Urothelium cell line (cell line): ENCODE results near the gene MESD.
A peak's percentile ranks its signal among the peaks of the same experiment; 100 is the strongest.

Source experiments
- DNase-seq: peaks from one replicate; pipeline ENCODE4 v3.0.0; 2011; ENCODE audit warnings: low spot score, mixed read lengths
- FAIRE-seq: peaks from 2 replicates; lab custom pipeline; 2011; peaks lifted over from hg19 to GRCh38; lab: Jason Lieb, UNC

Gene MESD

DNA sequence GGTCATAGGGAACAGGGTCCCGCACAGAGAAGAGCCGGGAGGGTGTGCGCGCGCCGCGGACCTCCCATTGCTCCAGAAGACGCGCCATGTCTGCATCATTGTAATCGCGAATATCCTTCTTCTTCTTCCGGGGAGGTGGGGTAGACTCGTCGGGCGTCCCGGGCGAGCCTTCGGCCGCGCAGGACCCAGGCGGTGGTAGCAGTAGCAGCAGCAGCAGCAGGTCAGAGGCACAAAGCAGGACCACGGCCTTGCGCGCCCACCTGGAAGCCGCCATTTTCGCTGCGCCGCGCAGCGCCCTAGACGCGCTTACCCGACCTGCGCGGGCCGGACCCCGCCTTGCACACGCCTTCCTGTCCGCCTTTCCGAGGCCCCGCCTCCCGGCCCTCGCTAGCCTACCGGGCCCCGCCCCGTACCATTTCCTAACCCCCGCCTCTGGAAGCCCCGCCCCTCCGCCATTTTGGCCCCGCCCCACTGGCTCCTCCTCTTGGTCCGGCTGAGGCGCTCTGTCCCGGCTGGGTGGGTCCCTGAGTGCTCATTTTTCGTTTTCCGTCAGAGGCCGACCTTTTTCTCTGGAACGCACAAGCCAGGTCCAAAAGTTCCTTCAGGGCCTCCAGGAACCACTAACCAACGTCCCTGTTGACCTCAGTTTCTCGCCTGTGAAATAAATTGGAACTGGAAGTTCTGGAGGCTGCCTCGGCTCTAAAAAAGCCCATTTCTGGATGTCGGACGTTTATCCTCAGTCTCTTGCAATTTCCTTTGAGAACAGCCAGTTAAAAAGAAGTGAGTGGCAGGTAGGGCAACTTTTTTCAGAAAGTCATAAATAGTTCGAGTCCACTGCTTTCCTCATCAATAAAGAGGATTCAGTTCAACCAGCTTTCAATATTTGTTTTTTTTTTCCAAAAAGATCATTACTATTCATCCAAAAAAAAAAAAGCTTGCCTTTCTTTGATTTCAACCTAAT lies at the start of gene MESD:
Gene MESD, minus strand, starts transcription at position 302 of the 961 bp plus-strand sequence. Its CDS starts 28 bp downstream, at position 274.
- DNase-seq (peak; percentile 99), FAIRE-seq (no peak)

DNA sequence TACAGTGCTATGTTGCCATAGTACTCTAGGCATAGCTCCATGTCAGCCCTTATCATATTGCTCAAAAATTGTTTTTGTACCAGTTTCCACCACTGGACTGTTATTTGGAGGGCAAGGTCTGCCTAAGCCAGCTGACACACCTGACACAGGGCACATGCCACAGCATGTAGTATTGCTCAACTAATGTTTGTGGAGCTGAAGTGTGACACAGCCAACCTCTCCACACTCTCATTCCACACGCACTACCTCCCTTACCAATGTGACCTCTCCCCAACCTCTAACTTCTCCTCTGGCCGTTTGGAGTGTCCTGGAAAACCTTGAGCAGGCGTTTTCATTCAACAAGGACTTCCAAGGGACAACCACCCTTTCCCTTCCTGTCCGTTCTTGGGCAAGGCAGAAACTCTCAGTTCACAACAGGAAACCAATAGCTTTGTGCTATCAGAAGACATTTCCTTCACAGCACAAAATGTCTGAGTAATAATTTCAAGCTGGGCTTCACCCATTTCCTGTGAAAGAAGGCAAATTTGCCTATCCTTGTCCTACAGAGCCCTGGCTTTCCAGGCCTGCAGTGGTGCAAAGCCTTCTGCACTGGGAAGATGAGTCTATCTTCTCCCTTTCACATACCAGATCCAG lies 49.5 kb upstream of the MESD start:
- DNase-seq (no peak), FAIRE-seq (no peak)

DNA sequence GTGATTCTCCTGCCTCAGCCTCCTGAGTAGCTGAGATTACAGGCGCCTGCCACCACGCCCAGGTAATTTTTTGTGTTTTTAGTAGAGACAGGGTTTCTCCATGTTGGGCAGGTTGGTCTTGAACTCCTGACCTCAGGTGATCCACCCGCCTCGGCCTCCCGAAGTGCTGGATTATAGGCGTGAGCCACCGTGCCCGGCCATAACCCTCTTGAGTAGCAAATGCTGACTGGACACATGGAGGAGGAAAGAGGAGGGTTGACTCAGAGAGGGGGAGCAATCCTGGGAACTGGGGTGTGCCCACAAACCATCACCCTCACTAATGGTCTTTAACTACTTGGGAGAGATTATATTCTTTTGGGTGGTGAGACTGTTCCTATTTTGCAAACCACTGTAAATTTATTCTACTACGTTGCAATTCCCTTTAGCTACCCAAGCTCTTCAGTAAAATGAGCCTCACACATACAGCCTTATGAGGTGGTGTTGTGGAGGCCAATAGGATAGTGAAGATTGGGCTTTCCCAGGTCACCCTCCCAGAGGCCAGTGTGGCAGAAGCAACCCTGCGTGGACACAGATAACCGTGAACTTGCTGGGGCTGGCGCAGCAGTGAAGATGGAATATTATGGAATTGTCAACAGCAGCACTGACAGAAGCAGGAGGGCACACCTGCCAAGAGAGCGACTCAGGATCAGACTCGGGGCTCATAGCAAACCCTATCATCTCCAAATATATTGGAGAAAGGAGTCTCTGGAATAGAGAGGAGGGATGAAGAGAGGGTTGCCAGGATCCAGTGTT lies 48.5 kb upstream of the MESD start:
- no peak for FAIRE-seq
- no peak for DNase-seq

DNA sequence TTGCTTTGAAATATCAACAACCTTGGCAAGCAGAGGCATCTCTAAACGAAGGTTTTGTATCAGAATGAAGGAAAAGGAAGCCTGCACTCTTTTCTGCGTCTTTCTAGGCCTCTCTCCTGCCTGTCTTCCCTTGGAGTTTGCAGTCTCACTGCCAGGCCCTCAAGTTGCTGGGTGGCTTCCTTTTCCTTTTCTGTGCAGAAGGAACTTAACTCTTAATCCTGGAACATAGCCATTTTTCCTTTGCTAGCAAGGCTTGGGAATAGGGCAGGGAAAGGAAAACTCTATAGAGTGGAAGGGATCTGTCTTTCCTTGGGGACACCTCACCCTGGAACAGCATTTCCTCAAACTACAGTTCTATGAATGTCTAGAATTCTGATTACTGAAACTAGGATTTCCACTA lies 43.9 kb upstream of the MESD start:
- DNase-seq (no peak), FAIRE-seq (no peak)

DNA sequence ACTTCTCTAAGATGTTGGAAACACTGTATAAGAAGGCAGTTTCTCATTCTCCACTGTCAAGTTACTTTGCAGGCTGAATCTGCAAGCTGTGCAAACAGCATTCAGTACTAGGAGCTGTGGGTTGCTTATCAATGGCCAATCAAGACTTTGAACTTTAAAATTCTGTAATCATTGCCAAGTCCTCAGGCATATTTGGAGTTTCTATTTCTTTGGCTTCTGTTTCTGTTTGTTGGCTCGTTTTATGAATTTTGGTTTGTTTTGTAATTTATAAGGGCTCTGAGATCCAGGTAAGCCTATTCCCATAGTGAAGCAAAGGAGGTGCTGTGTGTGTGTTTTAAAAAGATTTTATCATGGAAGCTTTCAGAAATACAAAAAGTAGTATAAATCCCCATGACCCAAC lies 43.2 kb upstream of the MESD start:
- DNase-seq (no peak), FAIRE-seq (no peak)

DNA sequence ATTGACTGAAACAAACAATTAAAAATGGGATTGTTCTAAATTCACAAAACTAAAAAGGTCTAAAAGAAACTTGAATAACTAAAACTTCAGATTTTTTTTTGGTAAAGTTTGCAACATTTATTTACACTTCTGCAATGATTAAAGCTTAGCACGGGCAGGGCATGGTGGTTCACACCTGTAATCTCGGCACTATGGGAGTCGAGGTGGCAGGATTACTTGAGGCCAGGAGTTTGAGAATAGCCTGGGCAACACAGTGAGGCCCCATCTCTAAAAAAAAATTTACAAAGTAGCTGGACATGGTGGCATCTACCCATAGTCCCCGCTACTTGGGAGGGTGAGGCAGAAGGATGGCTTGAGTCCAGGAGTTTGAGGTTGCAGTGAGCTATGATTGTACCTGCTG lies 42.7 kb upstream of the MESD start:
- no peak for FAIRE-seq
- no peak for DNase-seq

DNA sequence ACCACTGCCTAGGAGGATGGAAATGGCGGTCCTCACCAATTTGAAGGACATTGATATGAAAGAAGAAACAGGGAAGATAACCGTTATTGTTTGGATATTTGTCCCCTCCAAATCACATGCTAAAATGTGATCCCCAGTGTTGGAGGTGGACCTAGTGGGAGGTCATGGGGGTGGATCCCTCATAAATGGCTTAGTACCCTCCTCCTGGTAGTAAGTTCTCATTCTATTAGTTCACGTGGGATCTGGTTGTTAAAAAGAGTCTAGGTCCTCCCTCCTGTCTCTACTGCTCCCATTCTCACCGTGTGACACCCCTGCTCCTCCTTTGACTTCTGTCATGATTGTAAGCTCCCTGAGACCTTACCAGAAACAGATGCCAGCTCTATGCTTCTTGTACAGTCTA lies 41.6 kb upstream of the MESD start:
- DNase-seq (no peak), FAIRE-seq (no peak)

DNA sequence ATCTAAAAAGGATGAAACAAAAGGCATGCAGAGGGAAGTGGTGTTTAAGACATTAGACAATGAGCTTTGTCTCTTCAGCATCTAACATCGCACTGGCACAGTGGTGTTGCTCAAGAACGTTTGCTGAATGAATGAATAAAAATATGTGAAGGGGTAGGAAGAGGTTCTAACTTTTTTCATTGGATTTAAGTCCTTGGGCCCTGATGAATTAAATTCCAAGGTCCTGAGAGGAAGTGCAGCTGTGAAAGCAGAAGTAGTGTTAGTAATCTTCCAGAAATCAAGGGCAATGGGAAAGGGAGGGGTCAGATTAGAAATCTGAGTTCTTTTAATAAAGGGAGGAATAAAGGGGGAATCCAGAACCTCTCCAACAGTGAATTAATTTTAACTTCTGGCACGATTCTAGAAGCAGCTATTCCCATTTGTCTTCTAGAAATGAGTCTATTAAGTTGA lies 40.7 kb upstream of the MESD start:
- DNase-seq, result no peak

DNA sequence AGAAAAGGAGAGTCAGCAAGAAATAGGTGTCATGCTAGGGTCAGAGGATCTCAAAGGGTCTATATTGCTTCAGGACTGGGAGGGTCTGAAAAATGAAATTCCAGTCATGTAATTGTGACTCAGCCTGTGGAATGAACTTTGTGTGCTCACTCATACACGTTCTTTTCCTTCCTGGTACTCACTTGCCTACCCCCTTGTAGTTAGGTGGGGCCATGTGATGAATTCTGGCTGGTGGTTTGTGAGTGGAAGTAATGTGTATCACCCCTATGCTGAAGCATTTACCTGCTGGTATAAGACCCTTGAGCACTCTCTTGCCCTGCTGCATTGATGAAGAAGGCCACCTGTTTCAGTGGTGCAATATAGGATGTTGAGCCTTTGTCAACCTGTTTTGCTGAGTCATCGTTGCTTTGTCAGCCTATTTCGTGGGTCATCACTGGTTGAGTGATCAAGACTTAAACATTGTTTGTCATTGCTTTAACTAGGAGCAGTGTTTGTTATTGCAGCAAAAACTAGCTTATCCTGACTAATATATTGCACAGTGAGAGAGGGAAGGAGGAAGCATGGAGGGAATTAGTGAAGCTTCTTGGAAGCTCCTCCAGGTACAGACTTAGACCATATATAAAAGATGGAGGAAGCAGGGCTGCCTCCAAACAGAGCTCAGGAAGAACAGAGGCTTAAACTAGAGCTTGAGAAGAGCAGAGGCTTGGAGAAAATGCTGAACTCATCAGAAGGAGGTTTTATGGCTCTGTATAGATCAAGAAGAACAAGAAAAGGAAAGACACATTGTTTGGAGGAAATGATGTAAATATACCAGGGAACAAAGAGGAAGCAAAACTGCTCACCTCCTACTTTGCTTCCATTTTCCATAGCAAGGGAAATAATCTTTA lies 40.0 kb upstream of the MESD start:
- no peak for FAIRE-seq

More for the DNA sequence above, 40.7 kb upstream of the MESD start:
- no peak for FAIRE-seq

DNA sequence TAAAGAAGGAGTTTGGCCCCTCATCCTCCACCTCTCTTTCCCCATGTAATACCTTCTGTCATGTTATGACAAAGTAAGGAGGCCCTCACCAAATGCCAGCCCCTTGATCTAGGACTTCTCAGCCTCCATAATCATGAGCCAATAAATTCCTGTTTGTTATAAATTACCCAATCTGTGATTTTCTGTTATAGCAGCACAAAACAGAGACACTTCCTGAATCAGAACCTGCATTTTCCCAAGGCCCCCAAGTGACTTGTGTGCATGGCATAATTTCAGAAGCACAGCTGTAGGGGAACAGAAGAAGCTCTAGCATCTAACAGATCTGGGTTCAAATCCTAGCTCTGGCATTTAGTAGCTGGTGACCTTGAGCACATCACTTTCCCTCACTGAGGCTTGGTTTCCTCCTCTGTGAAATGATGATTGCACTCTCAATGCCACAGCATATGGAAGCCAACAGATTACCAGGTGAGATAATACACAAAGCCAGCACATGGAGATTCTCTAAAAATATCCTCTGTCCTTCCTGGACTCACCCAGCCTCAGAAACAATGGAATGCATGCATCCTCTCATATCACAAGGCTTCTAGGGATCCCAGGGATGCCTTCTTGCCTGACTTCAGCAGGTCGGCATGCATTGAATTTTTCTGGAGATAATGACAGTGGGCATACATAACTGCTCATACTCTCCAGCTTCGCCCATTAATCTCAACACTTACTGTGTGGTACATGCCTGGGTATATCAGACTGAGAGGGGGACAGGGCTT lies 37.4 kb upstream of the MESD start:
- DNase-seq (peak; percentile 13), FAIRE-seq (no peak)

More for the DNA sequence above, 40.0 kb upstream of the MESD start:
- DNase-seq, result no peak

DNA sequence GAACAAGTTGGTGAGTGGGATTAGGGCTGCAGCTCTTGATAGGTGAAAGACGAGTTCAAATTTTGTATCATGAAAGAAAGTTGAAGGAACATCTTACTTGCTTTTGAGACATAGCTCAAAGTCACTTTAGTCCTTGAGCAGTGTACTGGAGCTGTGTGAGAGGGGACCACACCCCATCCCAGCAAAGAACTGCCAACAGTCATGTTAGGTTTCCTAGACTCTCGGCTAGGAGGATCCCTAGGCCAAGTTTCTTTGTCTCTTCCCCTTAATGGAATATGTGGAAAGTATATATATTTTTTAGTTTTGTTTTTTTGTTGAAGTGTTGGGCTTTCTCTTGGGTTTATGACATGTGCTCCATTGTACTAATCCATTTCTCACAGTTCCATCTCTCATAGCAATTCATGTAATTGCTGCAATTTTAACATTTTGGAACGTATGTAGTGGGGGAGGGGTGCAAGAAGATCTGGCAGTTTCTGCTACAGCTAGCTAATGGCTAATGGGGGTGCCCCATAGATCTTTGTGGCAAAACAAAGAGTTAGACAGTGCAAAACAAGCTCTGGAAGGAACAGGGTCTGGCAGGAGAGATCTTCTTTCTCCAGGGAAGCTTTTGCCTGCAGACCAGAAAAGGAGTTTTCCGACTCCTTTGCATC lies 36.2 kb upstream of the MESD start:
- FAIRE-seq, result no peak
- DNase-seq, result no peak

DNA sequence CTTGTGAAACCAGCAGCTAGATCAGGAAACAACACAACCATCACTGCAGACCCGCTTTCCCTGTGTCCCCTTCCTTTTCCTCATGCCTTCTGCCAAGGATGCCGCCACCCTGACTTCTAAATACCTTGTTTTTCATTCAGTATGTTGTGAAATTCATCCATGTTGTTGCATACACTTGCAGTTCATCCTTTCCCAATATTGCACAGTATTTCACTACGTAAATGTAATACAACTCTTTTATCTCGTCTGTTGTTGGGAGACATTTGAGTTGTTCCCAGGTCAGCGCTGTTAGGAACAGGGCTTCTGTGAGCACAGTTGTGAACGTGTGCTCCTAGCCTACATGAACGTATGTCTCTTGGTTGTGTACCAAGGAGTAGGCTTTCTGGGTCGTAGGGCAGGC lies 35.3 kb upstream of the MESD start:
- FAIRE-seq, result no peak
- DNase-seq, result no peak

DNA sequence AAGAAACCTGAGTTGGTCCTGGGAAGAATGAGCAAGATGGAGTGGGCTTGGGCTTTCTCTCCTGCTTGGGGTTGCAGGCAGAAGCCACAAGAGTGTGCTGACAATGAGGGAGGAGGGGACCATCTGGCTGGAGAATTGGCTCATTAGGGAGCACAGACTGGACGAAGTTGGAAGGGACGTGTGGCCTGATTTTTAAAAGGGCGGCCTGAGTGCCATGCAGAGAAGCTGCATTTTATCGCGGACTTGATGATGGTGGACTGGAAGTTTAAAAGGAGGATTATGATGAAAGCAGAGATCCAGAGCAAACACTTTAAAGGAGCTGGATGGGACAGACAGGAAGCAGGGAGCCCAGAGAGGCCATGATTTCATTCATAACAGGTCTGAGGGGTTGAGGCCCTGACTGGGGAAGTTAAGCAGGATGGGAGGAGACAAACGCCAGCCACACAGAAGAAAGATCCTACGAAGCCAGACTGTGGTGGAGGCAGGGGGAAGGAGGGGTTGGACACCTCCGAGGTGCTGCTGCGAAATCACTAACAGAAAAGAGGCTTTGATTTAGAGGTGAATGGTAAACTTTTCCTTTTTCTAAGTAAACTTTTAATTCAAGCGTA lies 34.8 kb upstream of the MESD start:
- no peak for FAIRE-seq
- no peak for DNase-seq

DNA sequence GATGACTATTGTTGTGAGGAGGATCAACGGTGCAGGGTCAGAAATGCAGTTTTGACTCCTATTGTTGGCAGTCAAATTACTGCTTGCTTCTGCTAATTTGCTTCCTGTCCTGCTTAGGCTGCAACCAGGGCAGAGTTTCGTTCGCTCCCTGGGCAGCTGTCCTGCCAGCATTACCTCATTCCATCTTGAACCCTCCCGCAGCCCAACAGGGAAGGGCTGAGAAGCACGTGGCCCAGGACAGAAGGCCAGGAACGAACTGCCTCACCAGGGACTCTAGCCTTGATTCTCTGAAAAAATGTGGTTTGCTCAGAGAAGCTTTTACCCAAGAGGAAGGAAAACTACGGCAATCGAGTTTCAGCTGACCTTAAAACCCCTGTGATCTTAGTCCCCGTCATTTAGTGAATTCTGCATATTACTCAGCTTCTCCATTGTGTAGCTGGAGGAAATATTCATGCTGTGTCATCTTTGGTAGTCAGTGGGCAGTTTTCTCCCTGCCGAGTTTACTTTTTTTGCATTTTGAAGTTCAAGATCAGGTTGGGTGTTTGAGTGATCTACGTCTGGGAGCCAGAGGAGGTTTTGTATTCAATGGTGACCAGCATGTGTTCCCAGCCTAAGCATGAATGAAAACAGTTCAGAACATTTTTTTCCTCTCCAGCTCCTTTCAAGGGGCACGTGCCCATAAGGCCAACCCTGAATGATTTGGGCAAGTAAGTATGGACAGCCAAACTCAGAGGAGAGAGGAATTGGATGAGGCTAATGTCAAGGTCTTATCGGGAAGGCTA lies 34.1 kb upstream of the MESD start:
- no peak for FAIRE-seq
- no peak for DNase-seq

DNA sequence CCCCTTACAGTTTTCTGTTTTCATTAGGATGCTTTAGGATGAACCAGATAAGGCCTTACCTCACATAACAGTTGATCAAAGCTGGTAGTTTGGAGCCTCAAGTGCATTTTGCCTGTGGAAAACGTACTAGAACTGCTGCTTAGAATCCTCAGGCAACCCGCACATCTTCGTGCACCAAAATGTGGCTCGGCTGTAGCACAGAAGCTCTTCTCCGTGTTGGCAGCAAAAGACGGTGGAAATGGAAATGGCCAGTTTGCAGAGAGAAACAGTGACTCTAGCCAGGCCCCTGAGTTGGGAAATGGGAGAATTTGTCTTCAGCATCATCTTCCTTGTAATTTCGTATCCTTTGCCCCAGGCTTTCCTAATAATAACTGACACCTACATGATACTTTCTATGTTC lies 31.7 kb upstream of the MESD start:
- FAIRE-seq (no peak), DNase-seq (no peak)

DNA sequence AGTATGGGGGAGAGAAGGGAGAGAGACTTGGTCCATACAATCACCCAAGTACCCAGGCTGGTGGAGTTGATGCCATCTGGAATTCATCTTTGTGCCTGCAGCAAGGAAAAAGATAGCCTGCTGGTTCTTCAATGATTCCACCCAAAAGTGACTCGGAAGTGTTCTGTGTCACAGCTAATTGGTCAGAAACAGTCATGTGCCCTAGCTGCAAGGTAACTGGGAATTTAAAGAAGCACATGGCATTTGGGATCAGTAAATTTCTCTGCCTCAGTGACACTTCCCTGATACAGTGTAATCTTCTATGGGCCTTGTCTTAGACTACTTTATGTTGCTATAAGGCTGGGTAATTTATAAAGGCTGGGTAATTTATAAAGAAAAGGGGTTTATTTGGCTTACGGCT lies 28.6 kb upstream of the MESD start:
- no peak for FAIRE-seq
- DNase-seq, result no peak

DNA sequence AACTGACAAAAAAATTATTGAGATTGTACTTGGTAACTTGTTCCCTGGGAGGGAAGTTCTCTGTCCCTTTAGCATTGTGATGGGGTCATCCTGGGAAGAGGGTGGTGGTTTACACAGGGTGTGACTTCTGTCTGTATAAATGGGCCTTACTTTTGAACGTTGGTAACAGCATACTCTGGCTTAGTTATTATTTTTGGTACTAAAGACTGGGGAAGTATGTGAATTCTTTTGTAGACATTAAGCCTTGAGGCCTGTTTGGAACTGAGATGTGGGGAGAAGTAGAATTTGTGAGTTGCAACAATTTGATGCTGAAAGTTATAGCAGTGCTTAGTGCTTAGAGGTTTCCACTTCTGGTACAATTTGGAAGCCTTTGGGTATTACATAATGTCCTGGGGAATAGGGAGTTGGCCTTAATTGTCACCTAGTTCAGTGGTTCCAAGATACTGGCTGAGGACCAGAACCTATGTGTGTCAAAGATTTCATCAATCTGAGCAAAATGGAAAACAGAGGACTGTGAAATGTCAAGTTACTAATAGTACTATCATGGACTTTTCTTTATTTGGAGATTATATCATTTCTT lies 27.0 kb upstream of the MESD start:
- no peak for DNase-seq
- no peak for FAIRE-seq
